NCI-H2029 (cell line): ENCODE measurements around the gene MSTN.

Experiments
- DNase-seq: peaks from one replicate; lab custom pipeline; 2025; lab: John Stamatoyannopoulos, UW

The MSTN gene

GRCh38 chr2:190062601-190063000 lies at the start of gene MSTN:
Gene MSTN, minus strand, starts transcription at chr2:190062729. Its CDS starts 133 bp downstream, at chr2:190062596.
- no peak for DNase-seq

GRCh38 chr2:190111166-190111565 lies 48.6 kb upstream of the MSTN start:
- no peak for DNase-seq

GRCh38 chr2:190110699-190111098 lies 48.2 kb upstream of the MSTN start:
- no peak for DNase-seq

GRCh38 chr2:190110131-190110530 lies 47.6 kb upstream of the MSTN start:
- DNase-seq: no peak

GRCh38 chr2:190107409-190107808 lies 44.9 kb upstream of the MSTN start:
- DNase-seq: no peak

GRCh38 chr2:190106783-190107182 lies 44.3 kb upstream of the MSTN start:
- no peak for DNase-seq

GRCh38 chr2:190105554-190105953 lies 43.0 kb upstream of the MSTN start:
- DNase-seq: no peak

GRCh38 chr2:190103144-190103543 lies 40.6 kb upstream of the MSTN start:
- no peak for DNase-seq

GRCh38 chr2:190099890-190100697 lies 37.6 kb upstream of the MSTN start:
- no peak for DNase-seq

GRCh38 chr2:190098851-190099250 lies 36.3 kb upstream of the MSTN start:
- DNase-seq: no peak

GRCh38 chr2:190097115-190097514 lies 34.6 kb upstream of the MSTN start:
- no peak for DNase-seq

- no peak for DNase-seq
These were observed 31.9 kb upstream of the MSTN start for GRCh38 chr2:190094316-190094871.

- no peak for DNase-seq
These were observed 31.3 kb upstream of the MSTN start for GRCh38 chr2:190093793-190094192.

- DNase-seq: no peak
These were observed 27.6 kb upstream of the MSTN start for GRCh38 chr2:190090148-190090547.

GRCh38 chr2:190088917-190089316 lies 26.4 kb upstream of the MSTN start:
- DNase-seq: peak; percentile 63

- no peak for DNase-seq
These were observed 22.2 kb upstream of the MSTN start for GRCh38 chr2:190084704-190085103.

GRCh38 chr2:190082118-190082517 lies 19.6 kb upstream of the MSTN start:
- no peak for DNase-seq

GRCh38 chr2:190080527-190081049 lies 18.1 kb upstream of the MSTN start:
- no peak for DNase-seq

GRCh38 chr2:190079160-190079559 lies 16.6 kb upstream of the MSTN start:
- DNase-seq: no peak

GRCh38 chr2:190075623-190076022 lies 13.1 kb upstream of the MSTN start:
- no peak for DNase-seq

- peak; percentile 37 for DNase-seq
These were observed 7.6 kb upstream of the MSTN start for GRCh38 chr2:190069936-190070696.

- DNase-seq: no peak
These were observed 6.2 kb upstream of the MSTN start for GRCh38 chr2:190068764-190069163.

- DNase-seq: no peak
These were observed 3.3 kb upstream of the MSTN start for GRCh38 chr2:190065839-190066238.
